Hepatocyte (in vitro differentiated cells): ENCODE data around the gene CEBPG. TPM values are rescaled to one million over a fixed set of nuclear protein-coding genes. Genes with fewer than 3 reads are reported as not detected.

ENCODE experiments used
- DNase-seq: peaks from one replicate; pipeline ENCODE4 v3.0.0-alpha.2; 2016; ENCODE audit warnings: low spot score
- H2AFZ ChIP-seq: fragments of 200-600 bp; sonication (generic); 2 replicates; pipeline ENCODE4 v1.6.0; 2016; ENCODE audit warnings: antibody characterized with exemption, mild to moderate bottlenecking
- H3K27ac ChIP-seq: fragments of 200-600 bp; sonication (generic); 2 replicates; pipeline ENCODE4 v1.5.1; 2016; ENCODE audit warnings: mild to moderate bottlenecking
- H3K27me3 ChIP-seq: fragments of 200-600 bp; sonication (generic); 2 replicates; pipeline ENCODE4 v1.6.1; 2016
- H3K36me3 ChIP-seq: fragments of 200-600 bp; sonication (generic); replicated peaks from 2 replicates; pipeline ENCODE4 v1.5.1; 2016; ENCODE audit warnings: low read depth; ENCODE audit not compliant: insufficient read depth
- H3K4me1 ChIP-seq: fragments of 200-600 bp; sonication (generic); 2 replicates; pipeline ENCODE4 v1.5.1; 2016; ENCODE audit warnings: mild to moderate bottlenecking, moderate library complexity; ENCODE audit not compliant: insufficient read depth
- H3K4me2 ChIP-seq: fragments of 200-600 bp; sonication (generic); 2 replicates; pipeline ENCODE4 v1.6.0; 2016
- H3K4me3 ChIP-seq: fragments of 200-600 bp; sonication (generic); 2 replicates; pipeline ENCODE4 v1.5.1; 2016; ENCODE audit warnings: mild to moderate bottlenecking
- H3K79me2 ChIP-seq: fragments of 200-600 bp; sonication (generic); 2 replicates; pipeline ENCODE4 v1.6.0; 2017; ENCODE audit warnings: mild to moderate bottlenecking
- H3K9me2 ChIP-seq: fragments of 200-600 bp; sonication (generic); replicated peaks from 2 replicates; pipeline ENCODE4 v1.6.0; 2017; ENCODE audit warnings: mild to moderate bottlenecking; ENCODE audit not compliant: insufficient read depth
- H3K9me3 ChIP-seq: fragments of 200-600 bp; sonication (generic); 2 replicates; pipeline ENCODE4 v1.5.1; 2016; ENCODE audit warnings: low read depth, mild to moderate bottlenecking
- H4K20me1 ChIP-seq: fragments of 200-600 bp; sonication (generic); 2 replicates; pipeline ENCODE4 v1.6.0; 2016; ENCODE audit warnings: mild to moderate bottlenecking; ENCODE audit not compliant: insufficient read depth, poor library complexity, severe bottlenecking
- CTCF ChIP-seq: fragments of 200-600 bp; sonication (generic); IDR thresholded peaks from 2 replicates; pipeline ENCODE4 v1.5.1; 2016; ENCODE audit warnings: antibody characterized with exemption, mild to moderate bottlenecking; ENCODE audit not compliant: poor library complexity
- EZH2 ChIP-seq: fragments of 200-600 bp; sonication (generic); IDR thresholded peaks from 2 replicates; pipeline ENCODE4 v1.6.1; 2016; ENCODE audit warnings: antibody characterized with exemption, mild to moderate bottlenecking, borderline replicate concordance
- EZH2phosphoT487 ChIP-seq: fragments of 200-600 bp; sonication (generic); IDR thresholded peaks from one replicate; pipeline ENCODE4 v1.6.1; 2018; ENCODE audit warnings: antibody characterized with exemption, mild to moderate bottlenecking, low read depth, moderate library complexity; ENCODE audit not compliant: unreplicated experiment, severe bottlenecking
- WGBS: methylation state at CpG from one replicate; pipeline ENCODE4 v1.1.6; 2016; ENCODE audit warnings: low lambda C conversion rate; ENCODE audit errors: missing lambda C conversion rate; 5-methylcytosine and 5-hydroxymethylcytosine counted together
- polyA plus RNA-seq: library from polyadenylated mRNA; unstranded; fragments of >200 nt; fragmentation: Nextera tagmentation; extraction: Ambion mirVana; gene quantifications from 2 replicates; pipeline ENCODE4 v1.2.1, GENCODE V29; 2016
- total RNA-seq: library from RNA; depleted of rRNA; stranded (reverse); fragments of >200 nt; gene quantifications from 2 replicates; pipeline ENCODE4 v1.2.3, GENCODE V29; 2014

The CEBPG gene
- total and polyA plus RNA-seq, 2 experiments from 2014 or later, result 33.1 to 69.5 TPM

- WGBS, result 44% methylated on average over 18 of the region's 18 CpGs
- Histone ChIP-seq H2AFZ (no peak overlapping the region), H3K4me2 (peak overlapping the region; percentile 47)
Observed at GRCh38 chr19:33403221-33403972, 29.9 kb downstream of the CEBPG start.

GRCh38 chr19:33403973-33404304, 30.4 kb downstream of the CEBPG start:
- H3K4me1 ChIP-seq, result peaks cover 38% of the 10 kb centered on the region
- no peak for DNase-seq
- H3K4me3 ChIP-seq, result no peak overlapping the region
- H3K9me2 ChIP-seq, result no peaks in the 10 kb centered on the region
- H3K27ac ChIP-seq, result peak overlapping the region; percentile 99
- H2AFZ ChIP-seq, result no peak overlapping the region
- no peaks in the 10 kb centered on the region for H3K79me2 ChIP-seq
- no peaks in the 10 kb centered on the region for H3K9me3 ChIP-seq
- 91% methylated on average over 6 of the region's 6 CpGs for WGBS
- TF ChIP-seq CTCF, result no peak
- TF ChIP-seq EZH2, result no peak
- no peak for TF ChIP-seq EZH2phosphoT487
- no peaks in the 10 kb centered on the region for H3K36me3 ChIP-seq
- no peak overlapping the region for H3K4me2 ChIP-seq
- no peaks in the 10 kb centered on the region for H3K27me3 ChIP-seq
- H4K20me1 ChIP-seq, result no peaks in the 10 kb centered on the region

More at GRCh38 chr19:33403221-33403972, 29.9 kb downstream of the CEBPG start:
- Histone ChIP-seq H3K4me3 (no peak overlapping the region), H3K4me1 (peaks cover 38% of the 10 kb centered on the region), H4K20me1 (no peaks in the 10 kb centered on the region), H3K9me2 (no peaks in the 10 kb centered on the region), H3K36me3 (no peaks in the 10 kb centered on the region), H3K27me3 (no peaks in the 10 kb centered on the region), H3K9me3 (no peaks in the 10 kb centered on the region), H3K27ac (peak overlapping the region; percentile 99), H3K79me2 (no peaks in the 10 kb centered on the region)
- no peak for TF ChIP-seq EZH2phosphoT487
- no peak for TF ChIP-seq EZH2
- TF ChIP-seq CTCF, result no peak
- peak; percentile 90 for DNase-seq

- DNase-seq, result no peak
- TF ChIP-seq EZH2phosphoT487 (no peak), EZH2 (no peak), CTCF (no peak)
- H2AFZ ChIP-seq, result no peak overlapping the region
- H3K4me3 ChIP-seq, result no peak overlapping the region
- H3K9me2 ChIP-seq, result no peaks in the 10 kb centered on the region
- no peaks in the 10 kb centered on the region for H3K36me3 ChIP-seq
- H3K4me1 ChIP-seq, result peaks cover 38% of the 10 kb centered on the region
- no peaks in the 10 kb centered on the region for H3K27me3 ChIP-seq
- WGBS, result 72% methylated on average over 18 of the region's 18 CpGs
- no peaks in the 10 kb centered on the region for H4K20me1 ChIP-seq
- no peaks in the 10 kb centered on the region for H3K79me2 ChIP-seq
- H3K9me3 ChIP-seq, result no peaks in the 10 kb centered on the region
- peak overlapping the region; percentile 99 for H3K27ac ChIP-seq
- H3K4me2 ChIP-seq, result no peak overlapping the region
Observed at GRCh38 chr19:33404506-33405253, 31.2 kb downstream of the CEBPG start.
